Fibroblast of skin of right biceps (primary cell): ENCODE results near the gene TNFRSF21.
"Not testable (repeated sequence)": the region's sequence is repeated elsewhere in the genome, so short reads cannot be mapped to it uniquely, and the experiment has no call there.

ENCODE experiments used
- DNase-seq: peaks from one replicate; pipeline ENCODE4 v3.0.0-alpha.2; 2013

The TNFRSF21 gene

GRCh38 chr6:47319867-47320266 lies 10.2 kb upstream of the TNFRSF21 start:
- no peak for DNase-seq

GRCh38 chr6:47319382-47319781 lies 9.7 kb upstream of the TNFRSF21 start:
- no peak for DNase-seq

- no peak for DNase-seq
These were observed 8.7 kb upstream of the TNFRSF21 start for GRCh38 chr6:47318236-47318989.

GRCh38 chr6:47315181-47315580 lies 5.5 kb upstream of the TNFRSF21 start:
- not testable (repeated sequence) for DNase-seq

GRCh38 chr6:47310131-47310480 lies 401 bp upstream of the TNFRSF21 start:
- no peak for DNase-seq

GRCh38 chr6:47308552-47309290 lies 984 bp downstream of the TNFRSF21 start:
- peak; percentile 26 for DNase-seq

GRCh38 chr6:47308198-47308517 lies 1.5 kb downstream of the TNFRSF21 start:
- no peak for DNase-seq

- no peak for DNase-seq
These were observed 2.1 kb downstream of the TNFRSF21 start for GRCh38 chr6:47307362-47308197.

GRCh38 chr6:47306887-47307286 lies 2.8 kb downstream of the TNFRSF21 start:
- DNase-seq, result peak; percentile 26

GRCh38 chr6:47303861-47304260 lies 5.8 kb downstream of the TNFRSF21 start:
- no peak for DNase-seq

- no peak for DNase-seq
These were observed 6.4 kb downstream of the TNFRSF21 start for GRCh38 chr6:47303342-47303741.

- DNase-seq, result no peak
These were observed 7.7 kb downstream of the TNFRSF21 start for GRCh38 chr6:47302043-47302442.

- no peak for DNase-seq
These were observed 8.3 kb downstream of the TNFRSF21 start for GRCh38 chr6:47301441-47301840.

- no peak for DNase-seq
These were observed 9.3 kb downstream of the TNFRSF21 start for GRCh38 chr6:47300417-47300816.

- no peak for DNase-seq
These were observed 9.7 kb downstream of the TNFRSF21 start for GRCh38 chr6:47299965-47300364.

- no peak for DNase-seq
These were observed 11.2 kb downstream of the TNFRSF21 start for GRCh38 chr6:47298475-47298874.

- DNase-seq, result no peak
These were observed 14.7 kb downstream of the TNFRSF21 start for GRCh38 chr6:47294990-47295389.

GRCh38 chr6:47292944-47293343 lies 16.8 kb downstream of the TNFRSF21 start:
- peak; percentile 19 for DNase-seq

- DNase-seq, result no peak
These were observed 17.7 kb downstream of the TNFRSF21 start for GRCh38 chr6:47292027-47292426.

- DNase-seq, result no peak
These were observed 19.4 kb downstream of the TNFRSF21 start for GRCh38 chr6:47290124-47290834.

GRCh38 chr6:47288267-47289090 lies 21.2 kb downstream of the TNFRSF21 start:
- DNase-seq, result no peak

GRCh38 chr6:47286301-47286700 lies 23.4 kb downstream of the TNFRSF21 start:
- DNase-seq, result no peak
